HepG2 (cell line): ENCODE data around the gene DOCK10. TPM values are rescaled to one million over a fixed set of nuclear protein-coding genes. Genes with fewer than 3 reads are reported as not detected.

ENCODE experiments used
- ATAC-seq: fragments of 200-7000 bp; cut with Tn5 transposase; 3 replicates; pipeline ENCODE4 v1.9.1; 2020; ENCODE audit warnings: mild to moderate bottlenecking, moderate library complexity
- BruUV-seq: library from RNA; stranded (reverse); fragments of 400-500 nt; replicated peaks from 2 replicates; lab custom pipeline; 2021; lab: Mats Ljungman, UMichigan
- CTCF ChIA-PET: fragments of 300-600 bp; formaldehyde crosslinking; extraction: SDS; loops from one replicate; lab custom pipeline; 2021; ENCODE audit warnings: low total read pairs, inconsistent platforms, low intra/inter-chr PET ratio; lab: Yijun Ruan, JAX
- POLR2A ChIA-PET: fragments of 350-600 bp; sonication (Branson Sonifier 250); formaldehyde crosslinking; loops from one replicate; lab custom pipeline; 2020; ENCODE audit warnings: antibody characterized with exemption, inconsistent platforms; lab: Yijun Ruan, JAX
- DNase-seq: peaks from one replicate; pipeline ENCODE4 v3.0.0-alpha.2; 2015; ENCODE audit warnings: low spot score
- FAIRE-seq: peaks from 3 replicates; lab custom pipeline; 2011; peaks lifted over from hg19 to GRCh38; lab: Jason Lieb, UNC
- H2AFZ ChIP-seq: one replicate; pipeline ENCODE4 v1.6.1; 2011; ENCODE audit warnings: low read length, inconsistent platforms
- H3K27ac ChIP-seq: fragments of 300-600 bp; 3 replicates; pipeline ENCODE4 v1.8.0; 2011; ENCODE audit warnings: mixed run types, mild to moderate bottlenecking, mixed read lengths, low read length, inconsistent platforms; ENCODE audit not compliant: insufficient read depth; ENCODE audit errors: extremely low read length
- H3K27me3 ChIP-seq, 2 experiments: fragments of 200-600 bp in 1 of 2; 2 replicates in 1 of 2; 3 replicates in 1 of 2; pipeline versions ENCODE4 v1.6.0 to v1.8.0; 2011; ENCODE audit warnings: low read length in 2 of 2, mild to moderate bottlenecking in 2 of 2, moderate library complexity in 2 of 2, inconsistent platforms in 1 of 2; ENCODE audit not compliant: insufficient read depth in 2 of 2, control insufficient read depth in 1 of 2
- H3K36me3 ChIP-seq, 2 experiments: fragments of 200-600 bp in 1 of 2; replicated peaks in 1 of 2; 2 replicates in 1 of 2; 3 replicates in 1 of 2; pipeline versions ENCODE4 v1.5.1 to v1.8.0; 2011; ENCODE audit warnings: low read length in 2 of 2, inconsistent platforms in 1 of 2; ENCODE audit not compliant: insufficient read depth in 2 of 2, control insufficient read depth in 1 of 2
- H3K4me1 ChIP-seq: 2 replicates; pipeline ENCODE4 v1.5.1; 2012; ENCODE audit warnings: low read length, inconsistent platforms; ENCODE audit not compliant: insufficient read depth
- H3K4me2 ChIP-seq: 2 replicates; pipeline ENCODE4 v1.6.0; 2011; ENCODE audit warnings: low read depth, low read length, inconsistent platforms
- H3K4me3 ChIP-seq, 3 experiments: fragments of 200-600 bp in 1 of 3; sonication (generic), shearing (Covaris generic) in 1 of 3; replicated peaks in 1 of 3; 2 replicates each; pipeline ENCODE4 v1.5.1; 2011 to 2016; ENCODE audit warnings: low read length in 3 of 3, inconsistent platforms in 2 of 3, low read depth in 2 of 3, mild to moderate bottlenecking in 2 of 3, control low read depth in 1 of 3, mixed read lengths in 1 of 3; ENCODE audit not compliant: insufficient read depth in 1 of 3
- H3K79me2 ChIP-seq: one replicate; pipeline ENCODE4 v1.6.1; 2011; ENCODE audit warnings: low read length, inconsistent platforms; ENCODE audit not compliant: insufficient read depth
- H3K9ac ChIP-seq: 2 replicates; pipeline ENCODE4 v1.6.0; 2011; ENCODE audit warnings: mild to moderate bottlenecking, low read depth, low read length, inconsistent platforms; ENCODE audit not compliant: insufficient read depth
- H3K9me3 ChIP-seq: 2 replicates; pipeline ENCODE4 v1.5.1; 2012; ENCODE audit warnings: mild to moderate bottlenecking, low read length
- H4K20me1 ChIP-seq: 2 replicates; pipeline ENCODE4 v1.6.0; 2011; ENCODE audit warnings: inconsistent platforms, mild to moderate bottlenecking, low read length, moderate library complexity; ENCODE audit not compliant: insufficient read depth
- ATF2 ChIP-seq: sonication (generic); formaldehyde crosslinking; IDR thresholded peaks from 2 replicates; pipeline ENCODE4 v1.4.0; 2020; ENCODE audit warnings: missing genetic modification reagents
- CEBPB ChIP-seq: IDR thresholded peaks from 2 replicates; pipeline ENCODE4 v1.6.1; 2011; ENCODE audit warnings: low read depth, low read length, improper control_type of control experiment, borderline replicate concordance
- GPBP1L1 ChIP-seq: sonication (generic); formaldehyde crosslinking; IDR thresholded peaks from 2 replicates; pipeline ENCODE4 v1.5.0; 2020; ENCODE audit warnings: mild to moderate bottlenecking, missing genetic modification reagents
- KMT2B ChIP-seq: IDR thresholded peaks from 2 replicates; pipeline ENCODE4 v1.6.1; 2016; ENCODE audit warnings: missing genetic modification reagents, missing compliant biosample characterization
- MED8 ChIP-seq: sonication (generic); formaldehyde crosslinking; IDR thresholded peaks from 2 replicates; pipeline ENCODE4 v1.8.1; 2023; ENCODE audit warnings: mild to moderate bottlenecking, missing genetic modification reagents; ENCODE audit not compliant: insufficient replicate concordance
- POLR2A ChIP-seq, 2 experiments: IDR thresholded peaks; 2 replicates each; pipeline ENCODE4 v1.6.1; 2011; ENCODE audit warnings: low read depth in 2 of 2, low read length in 2 of 2, mild to moderate bottlenecking in 1 of 2, moderate library complexity in 1 of 2; ENCODE audit not compliant: insufficient read depth in 1 of 2
- PPARG ChIP-seq: conservative IDR thresholded peaks from 2 replicates; pipeline ENCODE4 v1.6.1; 2016; ENCODE audit warnings: missing biosample characterization, missing genetic modification reagents
- RARG ChIP-seq: sonication (generic); formaldehyde crosslinking; IDR thresholded peaks from 2 replicates; pipeline ENCODE4 v1.4.0; 2020; ENCODE audit warnings: low read depth, mild to moderate bottlenecking, missing genetic modification reagents
- SIX1 ChIP-seq: sonication (generic); formaldehyde crosslinking; IDR thresholded peaks from 2 replicates; pipeline ENCODE4 v1.4.0; 2020; ENCODE audit warnings: missing genetic modification reagents, borderline replicate concordance
- ZBTB26 ChIP-seq: IDR thresholded peaks from 2 replicates; pipeline ENCODE4 v1.6.1; 2016; ENCODE audit warnings: missing compliant biosample characterization, missing genetic modification reagents, borderline replicate concordance
- ZGPAT ChIP-seq: IDR thresholded peaks from 2 replicates; pipeline ENCODE4 v1.6.1; 2016; ENCODE audit warnings: mild to moderate bottlenecking
- ZMYM3 ChIP-seq: sonication (generic); formaldehyde crosslinking; IDR thresholded peaks from 2 replicates; pipeline ENCODE4 v1.5.1; 2020; ENCODE audit warnings: mild to moderate bottlenecking, missing genetic modification reagents
- ZNF101 ChIP-seq: sonication (generic); formaldehyde crosslinking; IDR thresholded peaks from 2 replicates; pipeline ENCODE4 v1.4.0; 2020; ENCODE audit warnings: mild to moderate bottlenecking, low read depth, missing genetic modification reagents, borderline replicate concordance
- ZNF337 ChIP-seq: sonication (generic); formaldehyde crosslinking; IDR thresholded peaks from 2 replicates; pipeline ENCODE4 v1.5.1; 2020; ENCODE audit warnings: missing genetic modification reagents, low read depth, mild to moderate bottlenecking, borderline replicate concordance
- ZNF607 ChIP-seq: sonication (generic); formaldehyde crosslinking; IDR thresholded peaks from 2 replicates; pipeline ENCODE4 v1.5.1; 2020; ENCODE audit warnings: missing genetic modification reagents, mild to moderate bottlenecking, borderline replicate concordance
- ZNF782 ChIP-seq: sonication (generic); formaldehyde crosslinking; IDR thresholded peaks from 2 replicates; pipeline ENCODE4 v1.4.0; 2020; ENCODE audit warnings: missing genetic modification reagents, mild to moderate bottlenecking, borderline replicate concordance
- in situ Hi-C: cut with HindIII; loops from 2 replicates; pipeline ENCODE4 v1.10.0; 2017; ENCODE audit warnings: low pct_unique_long_range_greater_than_20kb; ENCODE audit not compliant: extremely low pct_ligation_motif_present
- intact Hi-C: fragments of 100-400 bp; cut with micrococcal nuclease; formaldehyde crosslinking; loops from one replicate; pipeline ENCODE4 v1.10.0; 2022; ENCODE audit not compliant: unreplicated experiment
- polyA plus RNA-seq, 8 experiments: library from polyadenylated mRNA; depleted of rRNA in 3 of 8; stranded (reverse) in 7 of 8; unstranded in 1 of 8; fragments of >200 nt; fragmentation: Illumina TruSeq in 4 of 8; extraction: Trizol in 4 of 8; gene quantifications; 2 replicates each; pipeline versions ENCODE4 v1.2.1 to v1.2.3, GENCODE V29; 2011 to 2016; ENCODE audit warnings: low read depth in 4 of 8, missing spikeins in 1 of 8, mixed read lengths in 1 of 8; ENCODE audit not compliant: insufficient read depth in 1 of 8
- total RNA-seq, 5 experiments: library from RNA; depleted of rRNA; stranded (reverse); fragments of >200 nt; fragmentation: Illumina TruSeq; extraction: Trizol; gene quantifications; 2 replicates each; pipeline ENCODE4 v1.2.3, GENCODE V29; 2016; ENCODE audit warnings: low read depth in 1 of 5

Gene DOCK10
- total and polyA plus RNA-seq, 2 of the 13 experiments (the other 11 are each of a cell fraction or from before 2014, with no cell fraction given) = not detected

GRCh38 chr2:225033440-225034318 is 8.6 kb downstream of the DOCK10 start (continued):
- TF ChIP-seq GPBP1L1 (CRISPR knock-in tag) = no peak
- no peak for TF ChIP-seq ZNF607 (CRISPR knock-in tag)
- no peak for TF ChIP-seq ZNF337 (CRISPR knock-in tag)
- TF ChIP-seq CEBPB = no peak
- TF ChIP-seq ZNF782 (CRISPR knock-in tag) = no peak
- no peak for TF ChIP-seq ZMYM3 (CRISPR knock-in tag)

- H3K9me3 ChIP-seq = no peaks in the 10 kb centered on the region
- in situ Hi-C loops = no loop called here
- no peak overlapping the region for H3K4me3 ChIP-seq
- no peaks in the 10 kb centered on the region for H3K79me2 ChIP-seq
- H3K4me2 ChIP-seq = no peak overlapping the region
- intact Hi-C loops = no loop called here
- FAIRE-seq (no peak), ATAC-seq (no peak), DNase-seq (no peak)
- CTCF ChIA-PET = no interaction called here
- no peaks in the 10 kb centered on the region for H4K20me1 ChIP-seq
- H2AFZ ChIP-seq = no peak overlapping the region
- no peak overlapping the region for H3K9ac ChIP-seq
- H3K4me1 ChIP-seq = no peaks in the 10 kb centered on the region
- TF ChIP-seq SIX1 = no peak
- TF ChIP-seq KMT2B (CRISPR knock-in tag) = no peak
- TF ChIP-seq ATF2 = no peak
- no peak for TF ChIP-seq ZBTB26
- TF ChIP-seq MED8 (CRISPR knock-in tag) = no peak
- TF ChIP-seq POLR2A (IDR thresholded peaks at IDR 0.05; ENCODE audit: insufficient read depth in 1 of 2, low read depth in 2 of 2, low read length in 2 of 2) = no peak
- TF ChIP-seq RARG (CRISPR knock-in tag) = no peak
- no peak for TF ChIP-seq ZNF101 (CRISPR knock-in tag)
- no peak for TF ChIP-seq PPARG (CRISPR knock-in tag)
- no peak for TF ChIP-seq ZGPAT (CRISPR knock-in tag)
- H3K27ac ChIP-seq = no peak overlapping the region
- no peaks in the 10 kb centered on the region for H3K36me3 ChIP-seq
- H3K27me3 ChIP-seq = no peaks in the 10 kb centered on the region
- POLR2A ChIA-PET = no interaction called here
- no TSS peak for BruUV-seq
Observed at GRCh38 chr2:225032246-225032645, 10.0 kb downstream of the DOCK10 start.
